GM12891 (cell line): Measurements from ENCODE around the gene GABBR1.

Experiments used
- DNase-seq: peaks from one replicate; pipeline ENCODE4 v3.0.0; 2011; ENCODE audit warnings: low spot score; ENCODE audit not compliant: insufficient read length
- FAIRE-seq: peaks from 2 replicates; lab custom pipeline; 2011; peaks lifted over from hg19 to GRCh38; lab: Jason Lieb, UNC
- PAX5 ChIP-seq: IDR thresholded peaks from 2 replicates; pipeline ENCODE4 v1.6.1; 2011; ENCODE audit warnings: low read length, moderate library complexity, mild to moderate bottlenecking; ENCODE audit not compliant: insufficient read depth, severe bottlenecking
- POLR2A ChIP-seq: IDR thresholded peaks from 2 replicates; pipeline ENCODE4 v1.6.1; 2011; ENCODE audit warnings: low read depth, low read length, control low read depth
- POLR2AphosphoS5 ChIP-seq: IDR thresholded peaks from 2 replicates; pipeline ENCODE4 v1.6.1; 2011; ENCODE audit warnings: low read depth, low read length, control low read depth
- POU2F2 ChIP-seq: IDR thresholded peaks from 2 replicates; pipeline ENCODE4 v1.6.1; 2011; ENCODE audit warnings: low read depth, mild to moderate bottlenecking, control low read depth, low read length, moderate library complexity
- SPI1 ChIP-seq: IDR thresholded peaks from 2 replicates; pipeline ENCODE4 v1.6.1; 2011; ENCODE audit warnings: low read depth, low read length, control low read depth
- TAF1 ChIP-seq: IDR thresholded peaks from 2 replicates; pipeline ENCODE4 v1.6.1; 2011; ENCODE audit warnings: low read depth, low read length, control low read depth

GABBR1 gene

GRCh38 chr6:29553268-29554057 lies 79.5 kb downstream of the GABBR1 start:
- peak; percentile 61 for FAIRE-seq
- TF ChIP-seq POLR2A (no peak), SPI1 (no peak), POLR2AphosphoS5 (no peak), PAX5 (no peak), POU2F2 (no peak), TAF1 (no peak)

DNA sequence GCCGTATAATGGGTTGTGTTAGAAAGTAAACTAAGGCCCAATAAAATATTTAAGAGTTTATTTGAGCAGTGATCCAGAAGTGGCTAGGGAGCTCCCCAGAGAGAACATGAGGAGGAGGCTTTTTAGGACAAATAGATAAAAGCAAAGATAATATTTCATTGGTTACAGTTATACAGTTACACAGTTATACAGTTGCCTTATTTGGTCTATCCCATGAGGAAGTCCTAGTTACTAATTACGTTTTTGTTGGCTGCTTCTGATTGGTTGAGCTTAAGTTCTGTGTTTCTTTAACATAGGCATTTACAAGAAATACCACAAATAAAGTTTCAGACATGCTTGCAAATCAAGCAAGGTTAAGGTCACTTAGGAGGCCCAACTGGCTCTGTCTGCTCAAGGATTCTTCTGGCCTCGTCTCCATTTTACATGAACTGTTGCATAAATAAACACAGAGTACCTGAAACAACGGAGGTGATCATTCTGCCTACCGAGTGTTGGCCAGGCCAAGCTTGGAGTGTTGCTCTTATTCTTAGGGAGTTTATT lies 80.4 kb downstream of the GABBR1 start:
- DNase-seq = peak; percentile 43
- TF ChIP-seq SPI1 = no peak
- TF ChIP-seq POLR2A = no peak
- TF ChIP-seq POLR2AphosphoS5 = no peak
- no peak for TF ChIP-seq PAX5
- TF ChIP-seq TAF1 = no peak
- TF ChIP-seq POU2F2 = no peak
- peak; percentile 90 for FAIRE-seq

More at GRCh38 chr6:29553268-29554057, 79.5 kb downstream of the GABBR1 start:
- DNase-seq = no peak

DNA sequence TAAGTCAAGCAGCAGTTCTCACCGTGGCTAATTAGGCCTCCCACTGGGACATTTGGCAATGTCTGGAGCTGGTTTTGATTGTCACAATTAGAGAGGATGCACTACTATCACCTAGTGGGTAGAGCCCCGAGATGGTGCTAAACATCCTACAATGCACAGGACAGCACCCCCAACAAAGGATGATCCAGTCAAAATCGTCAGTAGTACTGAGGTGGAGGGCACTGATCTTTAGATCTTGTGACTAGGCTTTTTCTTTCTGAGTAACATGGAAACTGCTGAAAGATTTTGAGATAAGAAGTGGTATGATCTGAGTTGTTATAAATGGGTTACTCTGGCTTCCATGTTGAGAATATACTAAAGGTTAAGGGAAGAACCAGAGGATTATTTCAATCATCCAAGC lies 85.4 kb downstream of the GABBR1 start:
- no peak for DNase-seq
- TF ChIP-seq POU2F2 = no peak
- no peak for TF ChIP-seq PAX5
- no peak for TF ChIP-seq SPI1
- no peak for TF ChIP-seq POLR2A
- no peak for TF ChIP-seq POLR2AphosphoS5
- TF ChIP-seq TAF1 = no peak

GRCh38 chr6:29537714-29538403 lies 95.1 kb downstream of the GABBR1 start:
- DNase-seq (no peak), FAIRE-seq (no peak)
- no peak for TF ChIP-seq POLR2AphosphoS5
- TF ChIP-seq SPI1 = no peak
- no peak for TF ChIP-seq POLR2A
- TF ChIP-seq POU2F2 = no peak
- no peak for TF ChIP-seq PAX5
- TF ChIP-seq TAF1 = no peak

More for the DNA sequence above, 85.4 kb downstream of the GABBR1 start:
- FAIRE-seq = no peak

DNA sequence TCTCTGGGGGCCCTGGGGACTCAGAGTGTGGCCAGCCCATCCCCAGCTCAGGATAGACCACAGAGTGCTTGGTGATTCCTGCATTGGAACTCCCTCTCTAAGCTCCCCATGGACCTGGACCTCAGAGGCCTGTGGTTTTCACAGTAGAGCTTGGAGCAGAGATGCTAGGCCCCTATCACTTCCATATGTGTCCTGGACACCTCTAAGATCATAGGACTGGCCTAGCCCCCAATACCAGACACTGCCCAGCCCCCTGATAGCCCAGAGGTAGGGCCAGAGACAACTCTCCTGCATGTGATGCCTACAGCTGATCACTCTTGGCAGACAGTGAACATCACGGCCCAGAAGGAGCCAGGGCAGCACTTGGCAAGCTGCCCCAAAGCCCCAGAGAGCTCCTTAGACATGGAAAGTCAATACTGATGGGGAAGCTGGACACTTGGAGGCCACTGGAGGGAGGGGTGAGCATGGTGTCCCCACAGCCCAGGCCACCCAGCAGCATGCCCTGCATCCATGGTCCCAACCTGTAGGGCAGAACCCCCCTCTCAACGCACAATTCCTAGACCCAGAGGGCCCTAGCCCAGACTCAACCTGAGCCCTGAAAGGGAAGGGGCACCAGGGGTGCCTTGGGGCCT lies 100.5 kb downstream of the GABBR1 start:
- TF ChIP-seq POLR2A (no peak), PAX5 (no peak), POLR2AphosphoS5 (no peak), TAF1 (no peak), SPI1 (no peak), POU2F2 (no peak)
- no peak for DNase-seq
- no peak for FAIRE-seq

GRCh38 chr6:29531668-29532067 lies 101.3 kb downstream of the GABBR1 start:
- FAIRE-seq (no peak), DNase-seq (no peak)
- no peak for TF ChIP-seq POLR2AphosphoS5
- no peak for TF ChIP-seq POLR2A
- no peak for TF ChIP-seq PAX5
- no peak for TF ChIP-seq TAF1
- no peak for TF ChIP-seq SPI1
- TF ChIP-seq POU2F2 = no peak

- no peak for FAIRE-seq
- DNase-seq = no peak
- TF ChIP-seq SPI1 (no peak), POLR2A (no peak), POU2F2 (no peak), TAF1 (no peak), PAX5 (no peak), POLR2AphosphoS5 (no peak)
Measured at GRCh38 chr6:29530671-29531310, 102.2 kb downstream of the GABBR1 start.

DNA sequence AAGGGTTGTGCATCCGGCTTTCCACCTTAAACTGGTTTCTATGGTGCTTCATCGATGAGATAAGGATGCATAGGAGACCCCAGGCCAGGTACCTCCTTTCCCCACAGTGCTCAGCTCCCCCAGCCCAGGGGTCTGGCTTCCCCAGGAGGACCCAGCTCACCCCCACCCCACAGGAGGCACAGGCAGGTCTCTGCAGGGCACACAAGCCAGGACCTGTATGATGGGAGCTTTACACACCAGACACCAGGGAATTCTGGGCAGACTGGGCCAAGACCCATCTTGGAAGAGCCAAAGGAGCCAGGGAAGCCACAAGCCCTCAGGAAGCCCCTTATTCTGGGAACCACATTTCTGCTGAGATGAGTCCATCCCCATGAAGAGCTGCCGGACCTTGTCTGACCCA lies 103.0 kb downstream of the GABBR1 start:
- no peak for DNase-seq
- TF ChIP-seq TAF1 (no peak), POU2F2 (no peak), SPI1 (no peak), PAX5 (no peak), POLR2AphosphoS5 (no peak), POLR2A (no peak)
- FAIRE-seq = no peak

GRCh38 chr6:29528988-29529560 lies 103.9 kb downstream of the GABBR1 start:
- FAIRE-seq = no peak

More at GRCh38 chr6:29528988-29529560, 103.9 kb downstream of the GABBR1 start:
- no peak for DNase-seq
- TF ChIP-seq POU2F2 (no peak), POLR2AphosphoS5 (no peak), SPI1 (no peak), POLR2A (no peak), PAX5 (no peak)
